Esophagus mucosa (tissue), 1 donor: ENCODE data around the gene SLC16A13. TPM values are rescaled to one million over a fixed set of nuclear protein-coding genes. Genes with fewer than 3 reads are reported as not detected.

Experiments
- ATAC-seq: fragments of 200-7000 bp; cut with Tn5 transposase; one replicate; pipeline ENCODE4 v1.9.1; 2020
- total RNA-seq: library from RNA; stranded (reverse); gene quantifications from one replicate; pipeline ENCODE4 v1.2.4, GENCODE V29; 2023
- donor health status: DM: yes; HTN: yes; CAD: no.

SLC16A13 gene
- total RNA-seq, 1 donor from 2014 or later, result 11.8 TPM

DNA sequence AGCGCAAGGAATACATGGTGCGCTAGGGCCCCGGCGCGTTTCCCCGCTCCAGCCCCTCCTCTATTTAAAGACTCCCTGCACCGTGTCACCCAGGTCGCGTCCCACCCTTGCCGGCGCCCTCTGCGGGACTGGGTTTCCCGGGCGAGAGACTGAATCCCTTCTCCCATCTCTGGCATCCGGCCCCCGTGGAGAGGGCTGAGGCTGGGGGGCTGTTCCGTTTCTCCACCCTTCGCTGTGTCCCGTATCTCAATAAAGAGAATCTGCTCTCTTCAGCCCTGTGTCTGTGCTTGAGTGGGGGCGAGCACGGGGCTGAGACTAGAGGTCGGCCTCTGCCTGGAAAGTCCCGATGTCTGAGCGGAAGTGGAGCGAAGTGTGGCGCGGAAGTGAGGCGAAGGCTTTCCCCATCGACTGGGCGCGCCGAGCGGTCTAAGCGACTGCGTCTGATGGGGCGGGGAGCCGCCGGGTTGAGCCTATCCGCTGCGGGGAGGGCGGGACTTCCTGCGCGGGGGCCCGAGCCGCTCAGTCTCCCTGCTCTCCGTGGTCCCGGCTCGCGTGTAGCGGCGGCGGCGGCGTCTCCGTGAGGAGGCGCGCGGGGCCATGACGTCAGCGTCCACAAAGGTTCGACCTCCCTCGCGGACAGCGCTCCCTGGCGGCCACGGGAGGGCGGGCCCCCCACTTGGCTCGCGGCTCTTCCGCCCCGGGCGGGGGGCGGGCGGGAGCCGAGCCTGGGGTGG lies 21.4 kb upstream of the SLC16A13 start:
- peak; percentile 90 for ATAC-seq

GRCh38 chr17:7014995-7015958 lies 20.5 kb upstream of the SLC16A13 start:
- ATAC-seq, result no peak

DNA sequence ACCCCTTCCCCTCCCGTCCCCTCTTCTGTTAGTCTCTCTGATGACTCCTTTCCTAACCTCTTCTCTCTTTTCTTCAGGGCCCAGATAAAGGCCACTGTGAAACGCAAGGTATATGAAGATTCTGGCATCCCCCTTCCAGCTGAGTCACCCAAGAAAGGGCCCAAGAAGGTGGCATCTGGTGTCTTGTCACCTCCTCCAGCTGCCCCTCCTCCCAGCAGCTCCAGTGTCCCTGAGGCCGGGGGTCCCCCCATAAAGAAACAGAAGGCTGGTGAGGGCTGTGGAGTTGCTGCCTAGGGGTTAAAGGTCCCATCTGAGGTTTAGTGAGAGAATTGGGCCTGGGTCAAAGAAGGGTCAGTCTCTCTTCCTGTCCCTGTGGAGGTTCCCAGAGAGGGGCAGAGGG lies 19.4 kb upstream of the SLC16A13 start:
- ATAC-seq, result no peak

DNA sequence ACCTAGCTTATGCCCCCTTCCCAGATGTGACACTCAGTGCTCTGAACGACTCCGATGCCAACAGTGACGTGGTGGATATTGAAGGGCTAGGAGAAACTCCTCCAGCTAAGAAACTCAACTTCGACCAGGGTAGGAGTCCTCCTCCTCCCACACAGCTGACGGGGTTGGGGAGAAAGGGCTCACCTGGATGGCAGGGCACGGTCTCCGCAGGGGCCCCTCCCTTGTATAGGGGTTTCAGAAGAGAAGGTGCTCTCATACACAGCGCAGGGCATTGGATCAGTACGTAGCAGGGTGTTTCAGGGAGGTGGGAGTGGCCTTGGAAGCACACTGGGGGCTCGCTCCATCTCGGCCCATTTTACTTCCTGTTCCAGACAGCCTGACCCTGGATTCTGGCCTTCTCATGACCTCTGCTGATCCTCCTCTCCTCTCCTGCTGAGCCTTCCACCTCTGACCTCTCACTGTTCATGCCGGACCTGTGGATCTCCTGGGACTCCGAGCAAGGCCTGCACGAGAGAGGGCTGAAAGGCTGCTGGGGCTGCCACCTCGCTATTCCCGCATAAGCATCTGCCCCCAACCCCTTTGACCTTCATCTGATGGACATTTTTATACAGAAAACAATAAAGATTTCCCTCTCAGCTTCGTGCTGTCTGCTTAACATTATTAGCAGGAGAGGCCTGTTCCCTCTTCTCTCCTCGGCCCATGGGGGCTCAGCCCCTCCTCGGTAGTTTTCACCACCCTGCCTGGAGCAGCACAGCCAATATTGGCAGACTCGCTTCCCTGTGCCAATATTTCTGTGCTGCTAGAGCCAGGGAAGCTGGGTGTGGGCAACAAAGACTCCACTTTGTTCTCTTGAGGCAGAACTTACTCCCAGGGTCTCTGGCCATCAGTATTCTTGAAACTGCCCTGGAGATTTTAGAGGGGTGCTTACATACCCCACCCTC lies 18.7 kb upstream of the SLC16A13 start:
- ATAC-seq, result no peak

- ATAC-seq, result no peak
Measured at GRCh38 chr17:7017827-7018200, 18.0 kb upstream of the SLC16A13 start.

GRCh38 chr17:7018331-7018964 lies 17.4 kb upstream of the SLC16A13 start:
- no peak for ATAC-seq

- no peak for ATAC-seq
Measured at GRCh38 chr17:7019367-7019766, 16.4 kb upstream of the SLC16A13 start.

DNA sequence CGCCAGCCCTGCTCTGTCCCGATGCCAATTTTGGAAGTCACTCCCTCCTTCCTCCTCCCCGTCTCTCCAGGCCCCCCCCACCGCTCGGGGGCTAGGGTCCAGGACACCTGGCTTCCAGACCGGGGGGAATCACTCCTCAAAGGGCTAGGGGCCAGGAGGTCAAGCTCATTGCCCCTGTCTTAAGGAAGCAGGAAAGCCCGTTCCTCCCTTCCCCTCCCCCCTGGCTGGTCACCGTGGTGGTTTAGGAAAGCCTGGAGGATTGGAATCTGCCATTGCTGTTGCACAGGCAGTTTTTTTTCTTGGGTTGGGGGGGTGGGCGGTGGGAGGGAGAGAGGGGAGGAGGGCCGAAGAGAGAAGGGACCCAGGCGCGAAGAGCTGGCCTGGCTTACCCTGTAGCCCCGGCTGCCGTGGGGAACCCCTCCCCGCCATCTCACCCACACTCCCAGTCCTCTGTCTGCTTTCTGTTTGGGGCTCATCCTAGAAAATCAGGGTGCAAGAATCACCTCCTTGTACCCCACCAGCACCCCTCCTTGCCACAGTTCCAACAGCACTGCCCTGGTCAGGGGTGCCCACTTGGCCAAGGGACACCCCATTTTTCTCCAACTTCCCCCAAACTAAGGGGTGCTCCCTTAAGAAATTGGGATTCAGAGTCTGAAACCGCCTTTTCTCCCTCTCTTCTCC lies 15.8 kb upstream of the SLC16A13 start:
- no peak for ATAC-seq

- ATAC-seq, result no peak
Measured at GRCh38 chr17:7020894-7021664, 14.7 kb upstream of the SLC16A13 start.

DNA sequence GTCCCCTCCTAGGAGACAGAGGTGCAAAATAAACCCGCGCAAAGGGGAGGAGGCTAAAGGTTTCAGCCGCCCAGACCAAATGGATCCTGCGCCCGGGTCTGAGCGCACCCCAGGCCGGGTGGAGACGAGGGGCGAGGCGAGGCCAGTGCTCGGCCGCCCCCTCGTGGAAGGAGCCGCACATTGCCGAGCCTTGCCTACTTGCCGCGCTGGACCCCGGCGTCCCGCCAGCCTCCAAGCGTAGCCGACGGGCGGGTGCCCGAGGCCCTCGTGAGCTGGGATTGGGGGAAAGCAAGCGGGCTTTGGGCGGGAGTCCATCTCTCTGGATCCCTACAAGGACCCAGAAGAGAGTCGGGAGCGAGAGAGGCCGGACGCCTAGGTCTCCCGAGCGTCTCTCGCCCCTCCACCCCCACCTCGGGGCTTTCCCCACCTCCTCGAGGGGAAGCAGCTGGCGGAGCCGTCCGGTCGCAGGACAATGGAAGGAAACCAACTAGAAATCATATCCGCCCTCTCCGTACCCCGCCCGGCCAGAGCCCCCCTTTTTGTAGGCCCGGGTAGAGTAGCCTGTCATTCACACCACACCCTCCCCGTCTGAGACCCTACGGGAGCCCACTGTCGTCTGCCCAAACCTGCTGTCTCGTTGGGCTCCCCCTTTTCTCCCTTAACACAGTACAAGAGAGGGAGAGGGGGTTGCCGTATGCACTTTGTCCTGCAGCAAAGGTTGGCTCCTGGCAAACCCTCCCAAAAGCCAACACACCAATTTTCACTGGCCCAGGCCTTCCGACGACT lies 13.6 kb upstream of the SLC16A13 start:
- peak; percentile 65 for ATAC-seq

- peak; percentile 1 for ATAC-seq
Measured at GRCh38 chr17:7022781-7023571, 12.8 kb upstream of the SLC16A13 start, which contains the start of gene BCL6B. Gene BCL6B, plus strand, starts transcription at chr17:7023050. Its CDS starts 622 bp downstream, at chr17:7023672.

- ATAC-seq, result peak; percentile 80
Measured at GRCh38 chr17:7023576-7024401, 12.0 kb upstream of the SLC16A13 start.

GRCh38 chr17:7024402-7024785 lies 11.4 kb upstream of the SLC16A13 start:
- no peak for ATAC-seq

DNA sequence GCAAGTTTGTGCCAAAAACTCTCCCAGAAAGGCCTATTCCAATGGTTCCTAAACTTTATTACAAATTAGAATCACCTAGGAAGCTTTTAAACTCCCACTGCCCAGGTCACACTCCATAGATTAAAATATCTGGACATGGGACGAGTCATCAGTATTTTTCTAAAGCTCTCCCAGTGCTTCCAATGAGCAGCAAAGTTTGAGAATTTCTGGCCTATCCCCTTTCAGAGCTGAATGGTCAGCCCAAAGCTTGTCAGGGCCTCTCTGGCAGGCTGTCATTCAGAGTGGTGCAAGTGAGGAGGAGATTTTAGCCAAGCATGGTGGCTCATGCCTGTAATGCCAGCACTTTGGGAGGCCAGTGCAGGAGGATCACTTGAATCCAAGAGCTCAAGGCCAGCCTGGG lies 10.6 kb upstream of the SLC16A13 start:
- no peak for ATAC-seq

DNA sequence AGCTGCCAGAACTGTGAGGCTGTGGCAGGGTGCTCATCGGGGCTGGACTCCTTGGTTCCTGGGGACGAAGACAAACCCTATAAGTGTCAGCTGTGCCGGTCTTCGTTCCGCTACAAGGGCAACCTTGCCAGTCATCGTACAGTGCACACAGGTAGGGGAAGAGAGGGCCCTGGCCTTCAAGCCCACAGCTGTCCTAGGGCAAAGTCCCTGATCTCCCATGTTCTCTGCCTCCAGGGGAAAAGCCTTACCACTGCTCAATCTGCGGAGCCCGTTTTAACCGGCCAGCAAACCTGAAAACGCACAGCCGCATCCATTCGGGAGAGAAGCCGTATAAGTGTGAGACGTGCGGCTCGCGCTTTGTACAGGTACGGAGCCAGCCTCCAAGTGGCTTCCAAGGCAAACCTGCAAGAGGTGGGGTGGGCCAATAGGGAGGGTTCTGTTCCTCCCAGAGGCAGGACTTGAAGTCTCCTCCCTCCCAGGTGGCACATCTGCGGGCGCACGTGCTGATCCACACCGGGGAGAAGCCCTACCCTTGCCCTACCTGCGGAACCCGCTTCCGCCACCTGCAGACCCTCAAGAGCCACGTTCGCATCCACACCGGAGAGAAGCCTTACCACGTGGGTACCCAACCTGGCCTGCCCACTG lies 9.2 kb upstream of the SLC16A13 start:
- no peak for ATAC-seq

- no peak for ATAC-seq
Measured at GRCh38 chr17:7027335-7027734, 8.5 kb upstream of the SLC16A13 start.

DNA sequence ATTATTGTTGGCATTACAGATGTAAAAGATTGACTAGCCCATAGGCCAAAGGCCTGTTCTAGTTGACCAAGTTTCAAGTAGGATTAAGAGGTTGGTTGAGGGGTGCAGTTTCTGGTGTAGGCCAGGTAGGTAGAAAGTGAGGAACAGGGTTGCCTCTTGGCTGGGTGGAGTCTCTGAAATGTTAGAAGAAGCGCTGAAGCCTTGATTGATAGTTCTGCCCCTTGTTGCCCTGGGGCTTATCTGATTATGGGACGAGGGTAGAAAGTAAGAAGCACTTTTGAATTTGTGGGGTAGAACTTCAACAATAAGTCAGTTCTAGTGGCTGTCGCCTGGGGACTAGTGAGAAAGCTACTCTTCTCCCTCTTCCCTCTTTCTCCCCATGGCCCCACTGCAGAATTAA lies 6.7 kb upstream of the SLC16A13 start:
- ATAC-seq, result no peak
